Gastroesophageal sphincter (tissue), 4 donors: ENCODE measurements around the gene IL22RA1. TPM values are rescaled to one million over a fixed set of nuclear protein-coding genes. Genes with fewer than 3 reads are reported as not detected.

Source experiments
- ATAC-seq: fragments of 150-250 bp; one replicate; pipeline ENCODE4 v1.9.1; 2016; ENCODE audit warnings: mild to moderate bottlenecking, moderate library complexity
- H3K27ac ChIP-seq, 4 donors: fragments of 200-600 bp; sonication (generic) in 3 of 4; 1 replicate in 3 of 4; 2 replicates in 1 of 4; pipeline ENCODE4 v1.5.1; 2016 to 2019
- H3K27me3 ChIP-seq: fragments of 200-600 bp; sonication (generic); one replicate; pipeline ENCODE4 v1.5.1; 2019
- H3K36me3 ChIP-seq, 2 donors: fragments of 200-600 bp; sonication (generic); one replicate each; pipeline ENCODE4 v1.5.1; 2019; ENCODE audit warnings: control low read depth in 1 of 2
- H3K4me1 ChIP-seq, 3 donors: fragments of 200-600 bp; sonication (generic); 1 replicate in 2 of 3; 2 replicates in 1 of 3; pipeline ENCODE4 v1.5.1; 2016 to 2019; ENCODE audit warnings: control low read depth in 2 of 3
- H3K4me3 ChIP-seq, 2 donors: fragments of 200-600 bp; sonication (generic); one replicate each; pipeline ENCODE4 v1.5.1; 2019; ENCODE audit warnings: mild to moderate bottlenecking in 1 of 2, moderate library complexity in 1 of 2
- H3K9me3 ChIP-seq, 3 donors: fragments of 200-600 bp; sonication (generic); one replicate each; pipeline ENCODE4 v1.5.1; 2017 to 2019; ENCODE audit warnings: control low read depth in 2 of 3
- CTCF ChIP-seq, 4 experiments: fragments of 200-600 bp in 2 of 4; fragments of 450-650 bp in 2 of 4; sonication (generic) in 1 of 4; IDR thresholded peaks; one replicate each; pipeline ENCODE4 v1.5.1; 2017 to 2019; ENCODE audit warnings: antibody characterized with exemption in 4 of 4, mild to moderate bottlenecking in 2 of 4, moderate library complexity in 2 of 4
- EP300 ChIP-seq: sonication (generic); formaldehyde crosslinking; IDR thresholded peaks from one replicate; pipeline ENCODE4 v1.6.1; 2017; ENCODE audit warnings: antibody characterized with exemption, mild to moderate bottlenecking
- POLR2A ChIP-seq, 2 donors: fragments of 450-650 bp; IDR thresholded peaks; one replicate each; pipeline ENCODE4 v1.6.1; 2017; ENCODE audit warnings: antibody characterized with exemption in 2 of 2, mild to moderate bottlenecking in 2 of 2, moderate library complexity in 1 of 2
- POLR2AphosphoS5 ChIP-seq: sonication (generic); formaldehyde crosslinking; IDR thresholded peaks from one replicate; pipeline ENCODE4 v1.6.1; 2017; ENCODE audit warnings: antibody characterized with exemption
- WGBS, 2 donors: methylation state at CpG; one replicate each; pipeline ENCODE4 v1.1.5; 2018; ENCODE audit warnings: low coverage in 1 of 2; 5-methylcytosine and 5-hydroxymethylcytosine counted together
- total RNA-seq, 4 donors: library from RNA; depleted of rRNA; stranded (reverse); fragments of >200 nt; gene quantifications; one replicate each; pipeline ENCODE4 v1.1.0, GENCODE V29; 2016

The IL22RA1 gene
- total RNA-seq, 4 donors from 2014 or later, result 0.57 to 0.58 TPM; not detected in 2

DNA sequence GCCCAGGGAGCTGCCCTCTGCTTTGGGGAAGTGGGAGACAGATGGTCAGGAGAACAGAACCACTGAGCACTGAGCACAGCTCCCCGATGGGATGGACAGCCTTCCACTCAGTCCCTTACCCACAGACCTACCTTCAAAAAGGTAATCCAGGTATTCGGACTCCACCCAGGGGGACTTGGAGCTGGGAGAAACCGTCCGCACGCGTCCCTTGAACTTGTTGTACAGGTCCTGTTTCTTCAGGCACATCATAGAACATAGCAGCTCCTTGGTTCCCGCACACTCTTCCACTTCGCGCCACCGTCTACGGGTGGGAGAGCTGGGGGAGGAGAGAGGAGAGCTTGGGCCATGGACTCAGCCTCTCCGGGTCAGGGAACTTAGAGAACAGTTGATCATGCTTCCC lies 26.3 kb upstream of the IL22RA1 start:
- no peak for ATAC-seq
- WGBS, 2 donors, result 96 to 100% methylated on average over 2 to 4 of the region's 12 CpGs
- no peak overlapping the region for H3K27ac ChIP-seq
- peaks cover 0 to 6% (median 0%) of the 10 kb centered on the region in 3 donors for H3K9me3 ChIP-seq
- no peaks in the 10 kb centered on the region for H3K4me1 ChIP-seq
- no peak for TF ChIP-seq EP300
- TF ChIP-seq POLR2AphosphoS5, result no peak
- no peak for TF ChIP-seq POLR2A (IDR thresholded peaks at IDR 0.05)
- no peak for TF ChIP-seq CTCF (IDR thresholded peaks at IDR 0.05)
- H3K27me3 ChIP-seq, result no peaks in the 10 kb centered on the region
- no peak overlapping the region for H3K4me3 ChIP-seq
- no peaks in the 10 kb centered on the region for H3K36me3 ChIP-seq

DNA sequence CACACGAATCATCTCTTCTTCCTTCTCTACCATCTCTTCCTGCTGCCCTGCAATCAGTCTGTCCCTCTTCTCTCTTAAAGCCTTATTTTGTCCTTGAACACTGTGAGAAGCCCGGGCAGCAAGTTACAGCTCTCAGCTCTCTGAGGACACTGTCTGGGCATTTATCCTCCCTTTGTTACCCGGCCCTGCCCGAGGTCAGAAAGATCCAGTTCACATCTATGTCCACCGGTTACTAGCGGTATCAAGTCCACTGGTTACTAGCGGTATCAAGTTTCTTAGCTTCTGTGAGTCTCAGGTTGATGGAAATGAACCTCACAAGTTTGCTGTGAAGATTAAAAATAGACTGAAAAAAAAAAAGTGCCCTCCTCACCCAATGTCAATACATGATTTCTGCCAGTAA lies 25.3 kb upstream of the IL22RA1 start:
- Histone ChIP-seq H3K9me3 (no peaks in the 10 kb centered on the region), H3K4me3 (no peak overlapping the region), H3K27ac (no peak overlapping the region), H3K27me3 (no peaks in the 10 kb centered on the region), H3K4me1 (no peaks in the 10 kb centered on the region), H3K36me3 (no peaks in the 10 kb centered on the region)
- 83 to 94% methylated on average over 7 of the region's 7 CpGs for WGBS, 2 donors
- no peak for TF ChIP-seq EP300
- TF ChIP-seq POLR2A (IDR thresholded peaks at IDR 0.05), result no peak
- no peak for TF ChIP-seq POLR2AphosphoS5
- no peak for TF ChIP-seq CTCF (IDR thresholded peaks at IDR 0.05)
- ATAC-seq, result no peak

DNA sequence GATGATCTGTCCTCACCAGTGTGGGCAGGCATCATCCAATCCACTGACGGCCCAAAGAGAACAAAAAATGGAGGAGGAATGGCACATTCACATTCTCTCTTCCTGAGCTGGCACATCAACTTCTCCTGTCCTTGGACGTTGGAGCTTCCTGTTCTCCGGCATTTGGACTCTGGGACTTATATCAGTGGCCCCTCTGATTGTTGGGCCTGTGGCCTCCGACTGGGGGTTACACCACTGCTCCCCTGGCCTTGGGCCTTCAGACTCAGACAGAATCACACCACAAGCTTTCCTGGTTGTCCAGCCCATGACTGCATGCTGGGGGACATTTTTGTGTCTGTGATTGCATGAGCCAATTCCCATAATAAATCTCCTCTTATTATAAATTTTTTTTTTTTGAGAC lies 24.1 kb upstream of the IL22RA1 start:
- no peak for ATAC-seq
- no peaks in the 10 kb centered on the region for H3K27me3 ChIP-seq
- no peaks in the 10 kb centered on the region for H3K36me3 ChIP-seq
- H3K4me3 ChIP-seq, result no peak overlapping the region
- no peaks in the 10 kb centered on the region for H3K9me3 ChIP-seq
- no peaks in the 10 kb centered on the region for H3K4me1 ChIP-seq
- no peak overlapping the region for H3K27ac ChIP-seq
- TF ChIP-seq POLR2A (IDR thresholded peaks at IDR 0.05) (no peak), CTCF (IDR thresholded peaks at IDR 0.05) (no peak), EP300 (no peak), POLR2AphosphoS5 (no peak)
- WGBS, 2 donors, result 60 to 65% methylated on average over 1 to 4 of the region's 4 CpGs

GRCh38 chr1:24165500-24165899 lies 22.6 kb upstream of the IL22RA1 start:
- ATAC-seq, result no peak
- Histone ChIP-seq H3K36me3 (no peaks in the 10 kb centered on the region), H3K27ac (no peak overlapping the region), H3K27me3 (no peaks in the 10 kb centered on the region), H3K9me3 (no peaks in the 10 kb centered on the region), H3K4me3 (no peak overlapping the region), H3K4me1 (no peaks in the 10 kb centered on the region)
- TF ChIP-seq POLR2AphosphoS5 (no peak), EP300 (no peak), POLR2A (IDR thresholded peaks at IDR 0.05) (no peak), CTCF (IDR thresholded peaks at IDR 0.05) (no peak)
- 88 to 100% methylated on average over 1 to 2 of the region's 2 CpGs for WGBS, 2 donors

DNA sequence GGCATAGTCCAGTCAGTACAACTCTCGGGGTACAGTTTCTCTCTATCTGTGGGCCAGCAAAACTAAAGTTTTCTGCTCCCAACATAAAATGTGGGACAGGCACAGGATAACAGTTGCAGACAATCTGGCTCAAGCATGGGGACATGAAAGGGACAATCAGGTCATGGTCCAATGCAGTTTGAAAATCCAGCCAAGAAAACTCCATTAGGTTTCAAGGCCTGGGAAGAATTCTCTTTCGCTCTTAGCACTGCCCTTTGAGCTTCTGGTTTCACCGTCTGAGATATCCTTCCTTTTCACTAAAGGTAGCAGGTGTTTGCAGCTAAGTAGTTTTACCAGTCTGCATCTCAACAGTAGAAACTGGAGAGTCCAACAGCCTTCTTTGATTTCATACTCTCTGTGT lies 21.1 kb upstream of the IL22RA1 start:
- no peaks in the 10 kb centered on the region for H3K4me1 ChIP-seq
- no peak for TF ChIP-seq POLR2A (IDR thresholded peaks at IDR 0.05)
- no peak for TF ChIP-seq CTCF (IDR thresholded peaks at IDR 0.05)
- no peak overlapping the region for H3K27ac ChIP-seq
- 89 to 93% methylated on average over 3 of the region's 3 CpGs for WGBS, 2 donors
- H3K9me3 ChIP-seq, result no peaks in the 10 kb centered on the region
- no peaks in the 10 kb centered on the region for H3K27me3 ChIP-seq
- H3K4me3 ChIP-seq, result no peak overlapping the region
- no peak for ATAC-seq
- H3K36me3 ChIP-seq, result no peaks in the 10 kb centered on the region
